Naive thymus-derived CD4-positive, alpha-beta T cell (primary cell): ENCODE data around the gene JPH2. TPM values are rescaled to one million over a fixed set of nuclear protein-coding genes. Genes with fewer than 3 reads are reported as not detected.

ENCODE experiments used
- ATAC-seq: fragments of 150-1000 bp; cut with Tn5 transposase; 2 replicates; pipeline ENCODE4 v1.10.0; 2021; ENCODE audit warnings: mild to moderate bottlenecking, moderate library complexity
- CTCF ChIA-PET: fragments of 350-600 bp; sonication (Branson Sonifier 250); formaldehyde crosslinking; loops from one replicate; lab custom pipeline; 2021; ENCODE audit warnings: antibody characterized with exemption; lab: Charles Lee
- POLR2A ChIA-PET: fragments of 350-600 bp; sonication (Branson Sonifier 250); formaldehyde crosslinking; loops from one replicate; lab custom pipeline; 2021; ENCODE audit warnings: antibody characterized with exemption, inconsistent platforms; lab: Charles Lee
- DNase-seq, 9 donors: peaks; one replicate each; pipeline versions ENCODE4 v3.0.0 to v3.0.0-alpha.2; 2020 to 2022; ENCODE audit warnings: mixed read lengths in 1 of 9
- H3K27ac ChIP-seq: one replicate; pipeline ENCODE4 v1.7.0; 2013; ENCODE audit warnings: mild to moderate bottlenecking, low read depth, low read length, moderate library complexity
- H3K27me3 ChIP-seq, 2 donors: one replicate each; pipeline ENCODE4 v1.7.0; 2013; ENCODE audit warnings: low read length in 2 of 2, mild to moderate bottlenecking in 2 of 2, moderate library complexity in 2 of 2; ENCODE audit not compliant: control insufficient read depth in 2 of 2, insufficient read depth in 2 of 2
- H3K36me3 ChIP-seq, 3 experiments: 1 replicate in 2 of 3; 2 replicates in 1 of 3; pipeline ENCODE4 v1.7.0; 2013; ENCODE audit warnings: low read length in 3 of 3, mild to moderate bottlenecking in 3 of 3, moderate library complexity in 1 of 3; ENCODE audit not compliant: insufficient read depth in 3 of 3, control insufficient read depth in 2 of 3
- H3K4me1 ChIP-seq, 2 donors: one replicate each; pipeline ENCODE4 v1.7.0; 2013; ENCODE audit warnings: low read length in 2 of 2, mild to moderate bottlenecking in 2 of 2, moderate library complexity in 1 of 2; ENCODE audit not compliant: control insufficient read depth in 2 of 2, insufficient read depth in 2 of 2
- H3K4me3 ChIP-seq: 2 replicates; pipeline ENCODE4 v1.7.0; 2013; ENCODE audit warnings: mild to moderate bottlenecking, low read length
- H3K9me3 ChIP-seq, 3 experiments: 1 replicate in 2 of 3; 2 replicates in 1 of 3; pipeline ENCODE4 v1.7.0; 2013; ENCODE audit warnings: low read length in 3 of 3; ENCODE audit not compliant: control insufficient read depth in 2 of 3
- H3K27ac Mint-ChIP-seq, 9 donors: one replicate each; pipeline ENCODE4 v1.8.0; 2020 to 2022; ENCODE audit warnings: mixed read lengths in 9 of 9, mild to moderate bottlenecking in 8 of 9, moderate library complexity in 5 of 9, inconsistent platforms in 2 of 9
- H3K27me3 Mint-ChIP-seq, 5 donors: one replicate each; pipeline ENCODE4 v1.8.0; 2021 to 2022; ENCODE audit warnings: mixed read lengths in 5 of 5, mild to moderate bottlenecking in 1 of 5
- H3K36me3 Mint-ChIP-seq, 5 donors: one replicate each; pipeline ENCODE4 v1.8.0; 2020 to 2022; ENCODE audit warnings: mixed read lengths in 5 of 5, mild to moderate bottlenecking in 3 of 5, inconsistent platforms in 1 of 5
- H3K4me1 Mint-ChIP-seq, 7 donors: one replicate each; pipeline ENCODE4 v1.8.0; 2020 to 2022; ENCODE audit warnings: mixed read lengths in 7 of 7, mild to moderate bottlenecking in 3 of 7, inconsistent platforms in 1 of 7
- H3K4me3 Mint-ChIP-seq, 10 donors: one replicate each; pipeline ENCODE4 v1.8.0; 2020 to 2022; ENCODE audit warnings: mild to moderate bottlenecking in 10 of 10, mixed read lengths in 10 of 10, moderate library complexity in 6 of 10, inconsistent platforms in 2 of 10
- H3K9me3 Mint-ChIP-seq, 11 donors: one replicate each; pipeline ENCODE4 v1.8.0; 2020 to 2022; ENCODE audit warnings: mixed read lengths in 11 of 11, mild to moderate bottlenecking in 4 of 11, inconsistent platforms in 1 of 11, moderate library complexity in 1 of 11
- intact Hi-C, 2 donors: fragments of 100-400 bp; cut with micrococcal nuclease; formaldehyde crosslinking; loops; one replicate each; pipeline ENCODE4 v1.15.1; 2023
- polyA plus RNA-seq, 2 donors: library from polyadenylated mRNA; unstranded; fragments of 300-500 nt; fragmentation: Illumina TruSeq; gene quantifications; one replicate each; pipeline ENCODE4 v1.2.3, GENCODE V29; 2021
- total RNA-seq, 6 experiments: library from RNA in 5 of 6; stranded (reverse) in 5 of 6; gene quantifications; 1 replicate in 5 of 6; 2 replicates in 1 of 6; pipeline ENCODE4 v1.2.3 and lab custom pipeline; 2021 to 2026

The JPH2 gene
- total and polyA plus RNA-seq, 7 experiments from 2014 or later, result 0.07 to 0.17 TPM; not detected in 5

DNA sequence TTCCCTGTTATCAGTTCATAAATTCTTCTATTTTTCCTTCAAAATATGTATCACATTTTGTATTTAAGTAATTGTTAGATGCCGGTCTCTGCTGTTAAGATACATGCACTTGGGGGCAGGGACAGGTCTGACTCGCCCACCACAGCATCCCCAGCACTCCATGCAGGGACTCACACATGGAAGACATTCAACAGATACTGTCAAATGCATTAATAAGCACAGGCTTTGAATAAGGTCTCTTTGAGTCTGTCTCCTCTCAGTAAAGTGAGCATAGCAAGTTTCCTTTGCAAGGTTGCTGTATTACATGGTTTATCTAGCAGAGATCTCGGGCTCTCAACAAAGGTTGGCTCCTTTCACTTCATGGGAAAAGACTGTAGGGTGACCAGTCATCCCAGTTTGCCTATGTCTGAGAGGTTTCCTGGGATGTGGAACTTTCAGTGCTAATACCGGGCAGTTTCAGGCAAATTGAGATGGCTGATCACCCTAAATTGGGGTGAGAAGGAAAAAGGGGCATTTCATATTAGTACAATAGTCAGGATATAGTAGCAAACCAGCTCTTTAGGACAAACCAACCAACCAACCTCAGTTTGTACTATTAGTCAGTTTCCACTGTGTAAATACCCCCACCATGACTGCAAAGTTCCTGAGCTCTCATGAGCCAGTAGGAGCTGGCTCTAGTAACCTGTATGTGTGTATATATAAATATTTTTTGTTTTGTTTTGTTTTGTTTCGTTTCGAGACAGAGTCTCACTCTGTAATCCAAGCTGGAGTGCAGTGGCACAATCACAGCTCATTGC, 15.0 kb downstream of the JPH2 start:
- CTCF ChIA-PET, result no interaction called here
- H3K4me3 Mint-ChIP-seq, result no peak overlapping the region
- Histone ChIP-seq H3K27ac (no peak overlapping the region), H3K4me3 (no peak overlapping the region), H3K27me3 (no peaks in the 10 kb centered on the region), H3K4me1 (no peaks in the 10 kb centered on the region), H3K36me3 (no peaks in the 10 kb centered on the region), H3K9me3 (no peaks in the 10 kb centered on the region)
- ATAC-seq (no peak), DNase-seq (no peak)
- POLR2A ChIA-PET, result no interaction called here
- H3K36me3 Mint-ChIP-seq, result no peaks in the 10 kb centered on the region
- intact Hi-C loops, result no loop called here
- peaks cover 0 to 2% (median 0%) of the 10 kb centered on the region in 7 donors for H3K4me1 Mint-ChIP-seq
- H3K9me3 Mint-ChIP-seq, result peaks cover 0 to 10% (median 2%) of the 10 kb centered on the region in 11 donors
- peaks cover 22 to 44% (median 35%) of the 10 kb centered on the region in 5 donors for H3K27me3 Mint-ChIP-seq
- no peak overlapping the region for H3K27ac Mint-ChIP-seq

DNA sequence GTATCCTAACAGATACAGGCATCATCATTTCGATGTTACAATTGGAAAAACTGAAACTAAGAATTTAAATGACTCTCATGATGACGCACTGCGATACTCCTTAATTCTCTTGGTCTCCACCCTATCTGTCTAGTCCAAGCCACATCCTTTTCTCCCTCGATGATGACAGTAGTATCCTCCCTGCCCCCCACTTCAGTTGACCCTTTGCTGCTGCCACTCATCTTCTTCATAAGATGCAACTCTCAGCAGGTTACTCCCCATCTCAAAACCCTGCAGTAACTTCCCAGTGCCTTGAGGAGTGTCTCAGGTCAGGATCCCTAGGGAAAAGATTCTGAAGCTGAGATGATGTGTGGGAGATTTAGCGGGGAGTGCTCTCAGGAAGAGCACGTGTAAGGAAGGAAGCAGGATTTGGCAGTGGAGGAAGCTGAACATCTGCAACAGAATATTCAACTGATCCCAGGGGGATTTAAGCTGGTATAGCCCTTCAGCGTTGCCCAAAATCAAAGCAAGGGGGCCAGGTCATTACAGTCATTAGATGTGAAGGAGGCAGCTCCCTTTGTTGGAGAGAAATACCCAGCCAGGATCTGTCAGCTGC, 16.1 kb downstream of the JPH2 start:
- ATAC-seq (no peak), DNase-seq (no peak)
- ChIA-PET POLR2A (no interaction called here), CTCF (interaction anchor here (0.6 kb wide), 1 partner anchor 50 kb away, joined by 3 read pairs; no protein-coding TSS in a partner anchor)
- Histone ChIP-seq H3K4me1 (no peaks in the 10 kb centered on the region), H3K4me3 (no peak overlapping the region), H3K36me3 (no peaks in the 10 kb centered on the region), H3K9me3 (no peaks in the 10 kb centered on the region), H3K27ac (no peak overlapping the region), H3K27me3 (no peaks in the 10 kb centered on the region)
- H3K36me3 Mint-ChIP-seq, result no peaks in the 10 kb centered on the region
- peaks cover 20 to 43% (median 42%) of the 10 kb centered on the region in 5 donors for H3K27me3 Mint-ChIP-seq
- intact Hi-C loops, result no loop called here
- H3K4me3 Mint-ChIP-seq, result no peak overlapping the region
- H3K9me3 Mint-ChIP-seq, result peaks cover 0 to 10% (median 2%) of the 10 kb centered on the region in 11 donors
- H3K27ac Mint-ChIP-seq, result no peak overlapping the region
- H3K4me1 Mint-ChIP-seq, result peaks cover 0 to 2% (median 0%) of the 10 kb centered on the region in 7 donors

GRCh38 chr20:44167736-44168135, 19.3 kb downstream of the JPH2 start:
- H3K27ac ChIP-seq, result no peak overlapping the region
- ATAC-seq (no peak), DNase-seq (no peak)
- Mint-ChIP-seq H3K36me3 (peaks cover 0 to 3% (median 0%) of the 10 kb centered on the region in 5 donors), H3K4me3 (no peak overlapping the region), H3K27ac (no peak overlapping the region), H3K27me3 (peaks cover 24 to 55% (median 54%) of the 10 kb centered on the region in 5 donors), H3K4me1 (peaks cover 0 to 2% (median 0%) of the 10 kb centered on the region in 7 donors), H3K9me3 (peaks cover 0 to 10% (median 3%) of the 10 kb centered on the region in 11 donors)
- no peaks in the 10 kb centered on the region for H3K36me3 ChIP-seq
- H3K9me3 ChIP-seq, result no peaks in the 10 kb centered on the region
- H3K27me3 ChIP-seq, result no peaks in the 10 kb centered on the region
- no peaks in the 10 kb centered on the region for H3K4me1 ChIP-seq
- ChIA-PET CTCF (interaction anchor here (0.6 to 1.2 kb wide), 2 partner anchors 50 to 404 kb away, joined by 3 to 4 read pairs; no protein-coding TSS in a partner anchor), POLR2A (no interaction called here)
- intact Hi-C loops, result no loop called here
- H3K4me3 ChIP-seq, result no peak overlapping the region

GRCh38 chr20:44166477-44166876, 20.5 kb downstream of the JPH2 start:
- ATAC-seq, result no peak
- H3K4me3 ChIP-seq, result no peak overlapping the region
- peaks cover 26 to 59% (median 48%) of the 10 kb centered on the region in 5 donors for H3K27me3 Mint-ChIP-seq
- POLR2A ChIA-PET, result no interaction called here
- CTCF ChIA-PET, result no interaction called here
- no peaks in the 10 kb centered on the region for H3K9me3 ChIP-seq
- H3K36me3 Mint-ChIP-seq, result peaks cover 0 to 3% (median 0%) of the 10 kb centered on the region in 5 donors
- H3K4me1 ChIP-seq, result no peaks in the 10 kb centered on the region
- peaks cover 0 to 10% (median 3%) of the 10 kb centered on the region in 11 donors for H3K9me3 Mint-ChIP-seq
- H3K27ac ChIP-seq, result no peak overlapping the region
- H3K36me3 ChIP-seq, result no peaks in the 10 kb centered on the region
- DNase-seq, result no peak
- H3K27me3 ChIP-seq, result no peaks in the 10 kb centered on the region
- peaks cover 0 to 2% (median 0%) of the 10 kb centered on the region in 7 donors for H3K4me1 Mint-ChIP-seq
- no peak overlapping the region for H3K4me3 Mint-ChIP-seq
- intact Hi-C loops, result no loop called here
- no peak overlapping the region for H3K27ac Mint-ChIP-seq

DNA sequence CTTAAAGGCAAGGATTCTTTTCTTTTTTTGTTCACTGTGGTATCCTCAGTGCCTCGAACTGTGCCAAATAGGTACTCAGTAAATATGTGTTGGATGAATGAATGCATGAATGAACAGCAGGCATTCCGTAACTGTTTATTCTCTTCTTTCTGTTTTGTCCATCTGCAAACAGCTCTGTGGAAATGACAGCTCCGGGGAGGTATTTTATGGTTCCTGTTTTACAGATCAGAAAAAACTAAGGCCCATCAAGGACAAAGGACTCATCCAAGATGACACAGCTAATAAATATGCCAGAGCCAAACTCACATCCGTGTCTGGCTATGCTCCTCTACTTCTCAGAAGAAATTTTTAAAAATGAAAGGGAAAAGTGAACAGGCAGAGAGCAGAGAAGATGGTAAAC, 21.0 kb downstream of the JPH2 start:
- H3K27me3 Mint-ChIP-seq, result peaks cover 26 to 56% (median 46%) of the 10 kb centered on the region in 5 donors
- ChIA-PET POLR2A (no interaction called here), CTCF (no interaction called here)
- H3K27me3 ChIP-seq, result no peaks in the 10 kb centered on the region
- peaks cover 0 to 3% (median 0%) of the 10 kb centered on the region in 5 donors for H3K36me3 Mint-ChIP-seq
- intact Hi-C loops, result no loop called here
- H3K27ac Mint-ChIP-seq, result no peak overlapping the region
- no peak for DNase-seq
- H3K4me3 ChIP-seq, result no peak overlapping the region
- no peak overlapping the region for H3K27ac ChIP-seq
- H3K36me3 ChIP-seq, result no peaks in the 10 kb centered on the region
- H3K9me3 ChIP-seq, result no peaks in the 10 kb centered on the region
- no peak for ATAC-seq
- no peak overlapping the region for H3K4me3 Mint-ChIP-seq
- no peaks in the 10 kb centered on the region for H3K4me1 ChIP-seq
- H3K4me1 Mint-ChIP-seq, result peaks cover 0 to 2% (median 0%) of the 10 kb centered on the region in 7 donors
- H3K9me3 Mint-ChIP-seq, result peaks cover 0 to 10% (median 3%) of the 10 kb centered on the region in 11 donors

- no peak for DNase-seq
- peaks cover 22 to 56% (median 51%) of the 10 kb centered on the region in 5 donors for H3K27me3 Mint-ChIP-seq
- CTCF ChIA-PET, result interaction anchor here (1.6 kb wide), 1 partner anchor 30 kb away, joined by 3 read pairs; no protein-coding TSS in a partner anchor
These were observed 26.9 kb downstream of the JPH2 start for GRCh38 chr20:44160133-44160532.

More at GRCh38 chr20:44160133-44160532, 26.9 kb downstream of the JPH2 start:
- Mint-ChIP-seq H3K4me3 (no peak overlapping the region), H3K36me3 (peaks cover 0 to 14% (median 3%) of the 10 kb centered on the region in 5 donors), H3K4me1 (peaks cover 0 to 4% (median 0%) of the 10 kb centered on the region in 7 donors), H3K9me3 (peaks cover 0 to 11% (median 0%) of the 10 kb centered on the region in 11 donors), H3K27ac (no peak overlapping the region)
- Histone ChIP-seq H3K27me3 (no peaks in the 10 kb centered on the region), H3K9me3 (no peaks in the 10 kb centered on the region), H3K27ac (no peak overlapping the region), H3K4me3 (no peak overlapping the region), H3K36me3 (no peaks in the 10 kb centered on the region), H3K4me1 (no peaks in the 10 kb centered on the region)
- intact Hi-C loops, result no loop called here
- POLR2A ChIA-PET, result no interaction called here
- ATAC-seq, result no peak
